HEK293 (cell line): Measurements from ENCODE around the gene KCNA1.

Experiments used
- CTCF ChIA-PET: fragments of 350-600 bp; formaldehyde crosslinking; extraction: SDS; loops from one replicate; lab custom pipeline; 2021; ENCODE audit warnings: antibody characterized with exemption; lab: Yijun Ruan, JAX
- POLR2A ChIA-PET: fragments of 300-600 bp; formaldehyde crosslinking; extraction: SDS; loops from one replicate; lab custom pipeline; 2020; ENCODE audit warnings: antibody characterized with exemption, inconsistent platforms; lab: Yijun Ruan, JAX
- H3K27ac ChIP-seq: fragments of 200-500 bp; sonication (Bioruptor generic); 2 replicates; pipeline ENCODE4 v1.5.1; 2014; ENCODE audit warnings: low read depth, low read length, control low read depth, inconsistent platforms; ENCODE audit errors: extremely low read depth
- H3K36me3 ChIP-seq, 2 experiments: fragments of 200-500 bp in 1 of 2; sonication (Bioruptor generic) in 1 of 2; 1 replicate in 1 of 2; 2 replicates in 1 of 2; pipeline ENCODE4 v1.5.1; 2014 to 2017; ENCODE audit warnings: inconsistent platforms in 2 of 2, low read length in 2 of 2; ENCODE audit not compliant: control insufficient read depth in 2 of 2, insufficient read depth in 1 of 2
- H3K4me1 ChIP-seq: fragments of 200-500 bp; sonication (Bioruptor generic); 2 replicates; pipeline ENCODE4 v1.5.1; 2014; ENCODE audit warnings: mild to moderate bottlenecking, low read length, inconsistent platforms; ENCODE audit not compliant: control insufficient read depth, insufficient read depth
- H3K4me3 ChIP-seq: 2 replicates; pipeline ENCODE4 v1.5.1; 2011; ENCODE audit warnings: low read depth, mild to moderate bottlenecking, control low read depth, low read length, moderate library complexity
- H3K9me3 ChIP-seq: fragments of 200-500 bp; sonication (Bioruptor generic); 2 replicates; pipeline ENCODE4 v1.5.1; 2014; ENCODE audit warnings: low read depth, low read length, inconsistent platforms; ENCODE audit not compliant: control insufficient read depth, insufficient read depth
- EGR2 ChIP-seq: fragments of 450-650 bp; formaldehyde crosslinking; IDR thresholded peaks from 2 replicates; pipeline ENCODE4 v1.5.1; 2016; ENCODE audit warnings: low read depth, missing biosample characterization, missing genetic modification characterization
- HIC1 ChIP-seq: fragments of 450-650 bp; formaldehyde crosslinking; IDR thresholded peaks from 2 replicates; pipeline ENCODE4 v1.5.1; 2016; ENCODE audit warnings: missing biosample characterization, missing genetic modification characterization
- HOXA7 ChIP-seq: sonication (generic); formaldehyde crosslinking; IDR thresholded peaks from 2 replicates; pipeline ENCODE4 v1.8.1; 2022; ENCODE audit warnings: missing genetic modification reagents, borderline replicate concordance
- PBX3 ChIP-seq: sonication (generic); formaldehyde crosslinking; IDR thresholded peaks from 2 replicates; pipeline ENCODE4 v1.8.1; 2022; ENCODE audit warnings: mild to moderate bottlenecking, moderate library complexity, missing genetic modification reagents
- SETDB1 ChIP-seq: IDR thresholded peaks from one replicate; pipeline ENCODE4 v1.6.1; 2017; ENCODE audit warnings: mild to moderate bottlenecking, low read length, moderate library complexity, mixed read lengths; ENCODE audit not compliant: insufficient read length
- ZFHX2 ChIP-seq: fragments of 450-650 bp; formaldehyde crosslinking; conservative IDR thresholded peaks from 2 replicates; pipeline ENCODE4 v1.5.1; 2016; ENCODE audit warnings: missing biosample characterization, missing genetic modification characterization
- ZFP69B ChIP-seq: fragments of 450-650 bp; formaldehyde crosslinking; IDR thresholded peaks from 2 replicates; pipeline ENCODE4 v1.5.1; 2016; ENCODE audit warnings: missing biosample characterization, missing genetic modification characterization
- ZNF10 ChIP-seq: fragments of 450-650 bp; formaldehyde crosslinking; IDR thresholded peaks from 2 replicates; pipeline ENCODE4 v1.5.1; 2017; ENCODE audit warnings: missing biosample characterization, missing genetic modification characterization
- ZNF114 ChIP-seq: fragments of 450-650 bp; formaldehyde crosslinking; IDR thresholded peaks from 2 replicates; pipeline ENCODE4 v1.5.0; 2017; ENCODE audit warnings: missing biosample characterization, missing genetic modification characterization
- ZNF16 ChIP-seq: fragments of 450-650 bp; formaldehyde crosslinking; IDR thresholded peaks from 2 replicates; pipeline ENCODE4 v1.5.1; 2016; ENCODE audit warnings: low read depth, missing biosample characterization, missing genetic modification characterization
- ZNF18 ChIP-seq: fragments of 450-650 bp; formaldehyde crosslinking; IDR thresholded peaks from 2 replicates; pipeline ENCODE4 v1.5.1; 2016; ENCODE audit warnings: missing biosample characterization, missing genetic modification characterization
- ZNF248 ChIP-seq: fragments of 450-650 bp; formaldehyde crosslinking; IDR thresholded peaks from 2 replicates; pipeline ENCODE4 v1.5.1; 2017; ENCODE audit warnings: missing biosample characterization, missing genetic modification characterization
- ZNF488 ChIP-seq: fragments of 450-650 bp; formaldehyde crosslinking; IDR thresholded peaks from 2 replicates; pipeline ENCODE4 v1.5.1; 2016; ENCODE audit warnings: missing biosample characterization, missing genetic modification characterization
- ZNF664 ChIP-seq: fragments of 450-650 bp; formaldehyde crosslinking; IDR thresholded peaks from 2 replicates; pipeline ENCODE4 v1.5.1; 2016; ENCODE audit warnings: missing biosample characterization, missing genetic modification characterization
- ZNF837 ChIP-seq: fragments of 450-650 bp; formaldehyde crosslinking; IDR thresholded peaks from 2 replicates; pipeline ENCODE4 v1.5.1; 2016; ENCODE audit warnings: missing biosample characterization, missing genetic modification characterization
- ZSCAN30 ChIP-seq: fragments of 450-650 bp; IDR thresholded peaks from 2 replicates; pipeline ENCODE4 v1.5.1; 2018; ENCODE audit warnings: missing biosample characterization, mild to moderate bottlenecking, missing genetic modification characterization, moderate library complexity

KCNA1 gene

GRCh38 chr12:4957761-4958160, 48.1 kb downstream of the KCNA1 start:
- H3K9me3 ChIP-seq = no peaks in the 10 kb centered on the region
- no peak overlapping the region for H3K4me3 ChIP-seq
- TF ChIP-seq ZNF10 (tag by site-specific recombination) = no peak
- TF ChIP-seq PBX3 (CRISPR knock-in tag) = no peak
- TF ChIP-seq ZNF488 (tag by site-specific recombination) = no peak
- TF ChIP-seq ZNF18 (tag by site-specific recombination) = no peak
- no peak for TF ChIP-seq HIC1 (tag by site-specific recombination)
- TF ChIP-seq ZSCAN30 (tag by site-specific recombination) = no peak
- TF ChIP-seq ZNF16 (tag by site-specific recombination) = no peak
- no peak for TF ChIP-seq ZNF114 (tag by site-specific recombination)
- TF ChIP-seq ZFP69B (tag by site-specific recombination) = no peak
- no peak for TF ChIP-seq ZNF248 (tag by site-specific recombination)
- TF ChIP-seq, all 188 proteins: peak for 0
- no peaks in the 10 kb centered on the region for H3K36me3 ChIP-seq
- POLR2A ChIA-PET = no interaction called here
- CTCF ChIA-PET = interaction anchor here (1.1 to 1.5 kb wide), 2 partner anchors 12 to 101 kb away, joined by 3 read pairs; no protein-coding TSS in a partner anchor
- H3K27ac ChIP-seq = no peak overlapping the region
- H3K4me1 ChIP-seq = no peaks in the 10 kb centered on the region; the same call in 1 of the 2 replicates

- H3K4me3 ChIP-seq = no peak overlapping the region
- ChIA-PET CTCF (interaction anchor here (1.5 kb wide), 1 partner anchor 11 kb away, joined by 3 read pairs; no protein-coding TSS in a partner anchor), POLR2A (no interaction called here)
- H3K4me1 ChIP-seq = no peaks in the 10 kb centered on the region; the same call in 1 of the 2 replicates
- H3K36me3 ChIP-seq = no peaks in the 10 kb centered on the region
- no peaks in the 10 kb centered on the region for H3K9me3 ChIP-seq
- TF ChIP-seq HOXA7 (no peak), ZNF837 (tag by site-specific recombination) (no peak), EGR2 (tag by site-specific recombination) (0 out of 2 replicates have a peak, but pooled peaks have one; percentile 18), ZFHX2 (tag by site-specific recombination) (peak; percentile 49; the same call in 1 of the 2 replicates), ZNF664 (tag by site-specific recombination) (no peak), SETDB1 (no peak)
- no peak overlapping the region for H3K27ac ChIP-seq
These were observed 49.1 kb downstream of the KCNA1 start for GRCh38 chr12:4958697-4959375.
